K562 (cell line): Measurements from ENCODE around the gene LY6G6F. TPM values are rescaled to one million over a fixed set of nuclear protein-coding genes. Genes with fewer than 3 reads are reported as not detected.

ENCODE experiments used
- DNMT1 ChIP-seq: fragments of 450-650 bp; IDR thresholded peaks from 2 replicates; pipeline ENCODE4 v1.6.1; 2016; ENCODE audit warnings: antibody characterized with exemption, mild to moderate bottlenecking
- ESRRA ChIP-seq: fragments of 450-650 bp; IDR thresholded peaks from 2 replicates; pipeline ENCODE4 v1.6.1; 2014; ENCODE audit warnings: low read depth, mild to moderate bottlenecking, moderate library complexity, borderline replicate concordance
- IRF2 ChIP-seq: sonication (generic); formaldehyde crosslinking; IDR thresholded peaks from 2 replicates; pipeline ENCODE4 v1.8.1; 2022; ENCODE audit warnings: mild to moderate bottlenecking, missing genetic modification reagents
- JUND ChIP-seq, 2 experiments: IDR thresholded peaks; 2 replicates in 1 of 2; 3 replicates in 1 of 2; pipeline ENCODE4 v1.6.1; 2011; ENCODE audit warnings: borderline replicate concordance in 2 of 2, low read depth in 2 of 2, low read length in 2 of 2, improper control_type of control experiment in 1 of 2, missing biosample characterization in 1 of 2, missing genetic modification characterization in 1 of 2, missing genetic modification reagents in 1 of 2
- LARP7 ChIP-seq: fragments of 450-650 bp; IDR thresholded peaks from 2 replicates; pipeline ENCODE4 v1.6.1; 2016
- MCM7 ChIP-seq, 2 experiments: fragments of 450-650 bp; IDR thresholded peaks; 2 replicates each; pipeline ENCODE4 v1.6.1; 2016 to 2018
- MIER1 ChIP-seq: fragments of 450-650 bp; IDR thresholded peaks from 2 replicates; pipeline ENCODE4 v1.6.1; 2016; ENCODE audit warnings: antibody characterized with exemption, mild to moderate bottlenecking, low read depth
- NFATC3 ChIP-seq: fragments of 450-650 bp; IDR thresholded peaks from 2 replicates; pipeline ENCODE4 v1.6.1; 2017; ENCODE audit warnings: mild to moderate bottlenecking
- PTTG1 ChIP-seq: fragments of 450-650 bp; IDR thresholded peaks from 2 replicates; pipeline ENCODE4 v1.6.1; 2016; ENCODE audit warnings: low read depth, mild to moderate bottlenecking, missing genetic modification characterization, missing compliant biosample characterization
- RAD51 ChIP-seq: fragments of 450-650 bp; IDR thresholded peaks from 2 replicates; pipeline ENCODE4 v1.7.1; 2016; ENCODE audit warnings: low read depth, mild to moderate bottlenecking, borderline replicate concordance
- RBM22 ChIP-seq: fragments of 200-400 bp; formaldehyde crosslinking; IDR thresholded peaks from 2 replicates; pipeline ENCODE4 v1.6.1; 2018; ENCODE audit warnings: low read length, low read depth; ENCODE audit not compliant: poor library complexity, severe bottlenecking
- TAF1 ChIP-seq: IDR thresholded peaks from 2 replicates; pipeline ENCODE4 v1.6.1; 2011; ENCODE audit warnings: mild to moderate bottlenecking, low read length, moderate library complexity; ENCODE audit not compliant: insufficient read depth, control insufficient read depth, severe bottlenecking; ENCODE audit errors: extremely low read depth
- TAF9B ChIP-seq: fragments of 450-650 bp; IDR thresholded peaks from 2 replicates; pipeline ENCODE4 v1.6.1; 2018; ENCODE audit warnings: mild to moderate bottlenecking; ENCODE audit not compliant: partially characterized antibody
- TCF7L2 ChIP-seq: fragments of 150-350 bp; IDR thresholded peaks from 2 replicates; pipeline ENCODE4 v1.6.1; 2016; ENCODE audit warnings: low read depth, mild to moderate bottlenecking, low read length, moderate library complexity
- ZNF124 ChIP-seq: sonication (generic); formaldehyde crosslinking; IDR thresholded peaks from 2 replicates; pipeline ENCODE4 v1.8.1; 2022; ENCODE audit warnings: missing genetic modification reagents
- polyA plus RNA-seq, 8 experiments: library from polyadenylated mRNA; depleted of rRNA in 4 of 8; stranded (reverse) in 5 of 8; unstranded in 3 of 8; fragments of >200 nt; fragmentation: Nextera tagmentation in 2 of 8; fragmentation: Illumina TruSeq in 1 of 8; extraction: Ambion mirVana in 2 of 8; extraction: Trizol in 1 of 8; gene quantifications; 2 replicates each; pipeline versions ENCODE4 v1.2.1 to v1.2.3, GENCODE V29; 2011 to 2014; ENCODE audit warnings: inconsistent platforms in 1 of 8, missing spikeins in 1 of 8
- total RNA-seq, 7 experiments: library from RNA; depleted of rRNA in 6 of 7; stranded (reverse); fragments of >200 nt in 6 of 7; fragmentation: Illumina TruSeq in 2 of 7; extraction: Trizol in 2 of 7; gene quantifications; 2 replicates each; pipeline versions ENCODE4 v1.2.1 to v1.2.3, GENCODE V29; 2011 to 2021; ENCODE audit warnings: low replicate concordance in 1 of 7
- TF ChIP-seq, protein P1 (sequence below): fragments of 450-650 bp; IDR thresholded peaks from 2 replicates; pipeline ENCODE4 v1.6.1; 2016; ENCODE audit warnings: borderline replicate concordance
- TF ChIP-seq, protein P2 (sequence below), 2 experiments: fragments of 150-350 bp in 1 of 2; IDR thresholded peaks; 2 replicates each; pipeline ENCODE4 v1.6.1; 2012 to 2016; ENCODE audit warnings: low read depth in 2 of 2, low read length in 2 of 2, mild to moderate bottlenecking in 1 of 2, moderate library complexity in 1 of 2
- TF ChIP-seq, protein P3 (sequence below): fragments of 250-450 bp; sonication (Bioruptor Pico); IDR thresholded peaks from 2 replicates; pipeline ENCODE4 v1.5.1; 2021; ENCODE audit warnings: mild to moderate bottlenecking
- TF ChIP-seq, protein P4 (sequence below): fragments of 450-650 bp; IDR thresholded peaks from 2 replicates; pipeline ENCODE4 v1.6.1; 2016; ENCODE audit warnings: low read depth, mild to moderate bottlenecking, moderate library complexity

The LY6G6F gene
- total and polyA plus RNA-seq, 9 of the 15 experiments (the other 6 are each of a cell fraction or from before 2014, with no cell fraction given): 0.14 to 0.50 (median 0.28) TPM; not detected in 2

- TF ChIP-seq, protein P1, sequence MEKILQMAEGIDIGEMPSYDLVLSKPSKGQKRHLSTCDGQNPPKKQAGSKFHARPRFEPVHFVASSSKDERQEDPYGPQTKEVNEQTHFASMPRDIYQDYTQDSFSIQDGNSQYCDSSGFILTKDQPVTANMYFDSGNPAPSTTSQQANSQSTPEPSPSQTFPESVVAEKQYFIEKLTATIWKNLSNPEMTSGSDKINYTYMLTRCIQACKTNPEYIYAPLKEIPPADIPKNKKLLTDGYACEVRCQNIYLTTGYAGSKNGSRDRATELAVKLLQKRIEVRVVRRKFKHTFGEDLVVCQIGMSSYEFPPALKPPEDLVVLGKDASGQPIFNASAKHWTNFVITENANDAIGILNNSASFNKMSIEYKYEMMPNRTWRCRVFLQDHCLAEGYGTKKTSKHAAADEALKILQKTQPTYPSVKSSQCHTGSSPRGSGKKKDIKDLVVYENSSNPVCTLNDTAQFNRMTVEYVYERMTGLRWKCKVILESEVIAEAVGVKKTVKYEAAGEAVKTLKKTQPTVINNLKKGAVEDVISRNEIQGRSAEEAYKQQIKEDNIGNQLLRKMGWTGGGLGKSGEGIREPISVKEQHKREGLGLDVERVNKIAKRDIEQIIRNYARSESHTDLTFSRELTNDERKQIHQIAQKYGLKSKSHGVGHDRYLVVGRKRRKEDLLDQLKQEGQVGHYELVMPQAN: peak; percentile 59; the same call in 1 of the 2 replicates
- TF ChIP-seq LARP7 (no peak), TCF7L2 (no peak), RAD51 (no peak), MCM7 (IDR thresholded peaks at IDR 0.05) (no peak), TAF9B (no peak), ESRRA (no peak), TAF1 (no peak), ZNF124 (CRISPR knock-in tag) (no peak), IRF2 (no peak), MIER1 (no peak), RBM22 (no peak), PTTG1 (tag) (no peak), NFATC3 (peak; percentile 32), DNMT1 (no peak; the same call in 1 of the 2 replicates), JUND (IDR thresholded peaks at IDR 0.05; ENCODE audit: borderline replicate concordance, low read depth, low read length) (peak; percentile 96), JUND (tag; IDR thresholded peaks at IDR 0.05; ENCODE audit: borderline replicate concordance, low read depth, low read length) (peak; percentile 91; the same call in 2 of the 3 replicates)
- TF ChIP-seq, protein P2, sequence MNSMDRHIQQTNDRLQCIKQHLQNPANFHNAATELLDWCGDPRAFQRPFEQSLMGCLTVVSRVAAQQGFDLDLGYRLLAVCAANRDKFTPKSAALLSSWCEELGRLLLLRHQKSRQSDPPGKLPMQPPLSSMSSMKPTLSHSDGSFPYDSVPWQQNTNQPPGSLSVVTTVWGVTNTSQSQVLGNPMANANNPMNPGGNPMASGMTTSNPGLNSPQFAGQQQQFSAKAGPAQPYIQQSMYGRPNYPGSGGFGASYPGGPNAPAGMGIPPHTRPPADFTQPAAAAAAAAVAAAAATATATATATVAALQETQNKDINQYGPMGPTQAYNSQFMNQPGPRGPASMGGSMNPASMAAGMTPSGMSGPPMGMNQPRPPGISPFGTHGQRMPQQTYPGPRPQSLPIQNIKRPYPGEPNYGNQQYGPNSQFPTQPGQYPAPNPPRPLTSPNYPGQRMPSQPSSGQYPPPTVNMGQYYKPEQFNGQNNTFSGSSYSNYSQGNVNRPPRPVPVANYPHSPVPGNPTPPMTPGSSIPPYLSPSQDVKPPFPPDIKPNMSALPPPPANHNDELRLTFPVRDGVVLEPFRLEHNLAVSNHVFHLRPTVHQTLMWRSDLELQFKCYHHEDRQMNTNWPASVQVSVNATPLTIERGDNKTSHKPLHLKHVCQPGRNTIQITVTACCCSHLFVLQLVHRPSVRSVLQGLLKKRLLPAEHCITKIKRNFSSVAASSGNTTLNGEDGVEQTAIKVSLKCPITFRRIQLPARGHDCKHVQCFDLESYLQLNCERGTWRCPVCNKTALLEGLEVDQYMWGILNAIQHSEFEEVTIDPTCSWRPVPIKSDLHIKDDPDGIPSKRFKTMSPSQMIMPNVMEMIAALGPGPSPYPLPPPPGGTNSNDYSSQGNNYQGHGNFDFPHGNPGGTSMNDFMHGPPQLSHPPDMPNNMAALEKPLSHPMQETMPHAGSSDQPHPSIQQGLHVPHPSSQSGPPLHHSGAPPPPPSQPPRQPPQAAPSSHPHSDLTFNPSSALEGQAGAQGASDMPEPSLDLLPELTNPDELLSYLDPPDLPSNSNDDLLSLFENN (IDR thresholded peaks at IDR 0.05; ENCODE audit: low read depth in 2 of 2, low read length in 2 of 2): peak in 1 of 2 experiments; percentile 63; a peak in 2 of 4 replicates
- TF ChIP-seq, protein P3, sequence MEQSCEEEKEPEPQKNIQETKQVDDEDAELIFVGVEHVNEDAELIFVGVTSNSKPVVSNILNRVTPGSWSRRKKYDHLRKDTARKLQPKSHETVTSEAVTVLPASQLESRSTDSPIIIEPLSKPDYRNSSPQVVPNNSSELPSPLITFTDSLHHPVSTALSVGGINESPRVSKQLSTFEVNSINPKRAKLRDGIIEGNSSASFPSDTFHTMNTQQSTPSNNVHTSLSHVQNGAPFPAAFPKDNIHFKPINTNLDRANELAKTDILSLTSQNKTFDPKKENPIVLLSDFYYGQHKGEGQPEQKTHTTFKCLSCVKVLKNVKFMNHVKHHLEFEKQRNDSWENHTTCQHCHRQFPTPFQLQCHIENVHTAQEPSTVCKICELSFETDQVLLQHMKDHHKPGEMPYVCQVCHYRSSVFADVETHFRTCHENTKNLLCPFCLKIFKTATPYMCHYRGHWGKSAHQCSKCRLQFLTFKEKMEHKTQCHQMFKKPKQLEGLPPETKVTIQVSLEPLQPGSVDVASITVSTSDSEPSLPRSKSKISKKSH (CRISPR knock-in tag): no peak
- TF ChIP-seq, protein P4, sequence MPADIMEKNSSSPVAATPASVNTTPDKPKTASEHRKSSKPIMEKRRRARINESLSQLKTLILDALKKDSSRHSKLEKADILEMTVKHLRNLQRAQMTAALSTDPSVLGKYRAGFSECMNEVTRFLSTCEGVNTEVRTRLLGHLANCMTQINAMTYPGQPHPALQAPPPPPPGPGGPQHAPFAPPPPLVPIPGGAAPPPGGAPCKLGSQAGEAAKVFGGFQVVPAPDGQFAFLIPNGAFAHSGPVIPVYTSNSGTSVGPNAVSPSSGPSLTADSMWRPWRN: no peak
Measured at GRCh38 chr6:31737991-31738979, 31.6 kb downstream of the LY6G6F start (continued).
